ENCODE results near the gene UBE2O. TPM values are rescaled to one million over a fixed set of nuclear protein-coding genes. Genes with fewer than 3 reads are reported as not detected.
"Not testable (repeated sequence)": the region's sequence is repeated elsewhere in the genome, so short reads cannot be mapped to it uniquely, and the experiment has no call there.

The UBE2O gene
- total and polyA plus RNA-seq, 3 experiments from 2014 or later: 14.9 to 35.0 (median 33.6) TPM

GRCh38 chr17:76366247-76366646 lies 86.7 kb downstream of the UBE2O start:
- Histone ChIP-seq H3K4me3 (ENCODE audit: low read length) (no peak overlapping the region), H3K27ac (ENCODE audit: low read depth, low read length) (no peak overlapping the region), H3K9me3 (ENCODE audit: low read length) (no peaks in the 10 kb centered on the region), H3K27me3 (ENCODE audit: insufficient read depth, low read length, poor library complexity, severe bottlenecking) (no peaks in the 10 kb centered on the region), H3K4me1 (ENCODE audit: insufficient read depth, low read length) (no peaks in the 10 kb centered on the region), H3K36me3 (ENCODE audit: insufficient read depth, low read length) (no peaks in the 10 kb centered on the region)
- ChIA-PET POLR2A (no interaction called here), CTCF (interaction anchor here (3.0 to 3.8 kb wide), 2 partner anchors 19 to 32 kb away, joined by 13 to 23 read pairs; partner anchors contain the start of gene SPHK1)
- Mint-ChIP-seq H3K9me3 (no peaks in the 10 kb centered on the region), H3K36me3 (no peaks in the 10 kb centered on the region), H3K4me1 (no peaks in the 10 kb centered on the region), H3K27me3 (peaks cover 0 to 3% of the 10 kb centered on the region in 2 donors), H3K4me3 (no peak overlapping the region), H3K27ac (no peak overlapping the region)
- no peak for DNase-seq

GRCh38 chr17:76365256-76365903 lies 87.6 kb downstream of the UBE2O start:
- ChIA-PET CTCF (interaction anchor here (3.0 to 3.8 kb wide), 2 partner anchors 20 to 33 kb away, joined by 13 to 23 read pairs; partner anchors contain the start of gene SPHK1), POLR2A (interaction anchor here (0.6 to 0.7 kb wide), 2 partner anchors 1115 to 1189 kb away, joined by 3 to 11 read pairs; no protein-coding TSS in a partner anchor)
- H3K27me3 Mint-ChIP-seq: peaks cover 0 to 3% of the 10 kb centered on the region in 2 donors

GRCh38 chr17:76363107-76363842 lies 89.7 kb downstream of the UBE2O start:
- Mint-ChIP-seq H3K27me3 (peaks cover 0 to 3% of the 10 kb centered on the region in 2 donors), H3K4me3 (no peak overlapping the region), H3K9me3 (no peaks in the 10 kb centered on the region), H3K4me1 (no peaks in the 10 kb centered on the region), H3K36me3 (no peaks in the 10 kb centered on the region), H3K27ac (no peak overlapping the region)
- Histone ChIP-seq H3K36me3 (ENCODE audit: insufficient read depth, low read length) (no peaks in the 10 kb centered on the region), H3K4me1 (ENCODE audit: insufficient read depth, low read length) (no peaks in the 10 kb centered on the region), H3K27ac (ENCODE audit: low read depth, low read length) (peak overlapping the region; percentile 27), H3K27me3 (ENCODE audit: insufficient read depth, low read length, poor library complexity, severe bottlenecking) (no peaks in the 10 kb centered on the region), H3K9me3 (ENCODE audit: low read length) (no peaks in the 10 kb centered on the region), H3K4me3 (ENCODE audit: low read length) (no peak overlapping the region)
- POLR2A ChIA-PET: no interaction called here
- CTCF ChIA-PET: interaction anchor here (0.6 to 3.0 kb wide), 3 partner anchors 10 to 66 kb away, joined by 3 to 13 read pairs (median 4); partner anchors contain the start of genes PRPSAP1 and SPHK1
- no peak for DNase-seq

More at GRCh38 chr17:76365256-76365903, 87.6 kb downstream of the UBE2O start:
- Histone ChIP-seq H3K9me3 (ENCODE audit: low read length) (no peaks in the 10 kb centered on the region), H3K36me3 (ENCODE audit: insufficient read depth, low read length) (no peaks in the 10 kb centered on the region), H3K27me3 (ENCODE audit: insufficient read depth, low read length, poor library complexity, severe bottlenecking) (no peaks in the 10 kb centered on the region), H3K4me3 (ENCODE audit: low read length) (no peak overlapping the region), H3K27ac (ENCODE audit: low read depth, low read length) (no peak overlapping the region), H3K4me1 (ENCODE audit: insufficient read depth, low read length) (no peaks in the 10 kb centered on the region)
- Mint-ChIP-seq H3K4me1 (no peaks in the 10 kb centered on the region), H3K4me3 (no peak overlapping the region), H3K27ac (no peak overlapping the region), H3K36me3 (no peaks in the 10 kb centered on the region), H3K9me3 (no peaks in the 10 kb centered on the region)
- DNase-seq: no peak

GRCh38 chr17:76360461-76360860 lies 92.5 kb downstream of the UBE2O start:
- Mint-ChIP-seq H3K27me3 (peaks cover 0 to 7% of the 10 kb centered on the region in 2 donors), H3K36me3 (no peaks in the 10 kb centered on the region), H3K27ac (no peak overlapping the region), H3K4me1 (no peaks in the 10 kb centered on the region), H3K9me3 (no peaks in the 10 kb centered on the region), H3K4me3 (no peak overlapping the region)
- Histone ChIP-seq H3K27ac (ENCODE audit: low read depth, low read length) (no peak overlapping the region), H3K36me3 (ENCODE audit: insufficient read depth, low read length) (no peaks in the 10 kb centered on the region), H3K4me3 (ENCODE audit: low read length) (no peak overlapping the region), H3K4me1 (ENCODE audit: insufficient read depth, low read length) (no peaks in the 10 kb centered on the region), H3K9me3 (ENCODE audit: low read length) (no peaks in the 10 kb centered on the region), H3K27me3 (ENCODE audit: insufficient read depth, low read length, poor library complexity, severe bottlenecking) (no peaks in the 10 kb centered on the region)
- DNase-seq: no peak
- CTCF ChIA-PET: interaction anchor here (1.0 to 1.6 kb wide), 2 partner anchors 24 to 37 kb away, joined by 3 to 8 read pairs; partner anchors contain the start of gene SPHK1
- POLR2A ChIA-PET: no interaction called here

- H3K27me3 Mint-ChIP-seq; H3K4me3 Mint-ChIP-seq; H3K36me3 Mint-ChIP-seq; H3K9me3 ChIP-seq (ENCODE audit: low read length); H3K4me1 Mint-ChIP-seq; H3K4me3 ChIP-seq (ENCODE audit: low read length); POLR2A ChIA-PET; H3K4me1 ChIP-seq (ENCODE audit: insufficient read depth, low read length); H3K27me3 ChIP-seq (ENCODE audit: insufficient read depth, low read length, poor library complexity, severe bottlenecking); CTCF ChIA-PET; H3K9me3 Mint-ChIP-seq; H3K36me3 ChIP-seq (ENCODE audit: insufficient read depth, low read length); H3K27ac Mint-ChIP-seq; DNase-seq; H3K27ac ChIP-seq (ENCODE audit: low read depth, low read length): not testable (repeated sequence)
These were observed 93.2 kb downstream of the UBE2O start for GRCh38 chr17:76359776-76360175.

- POLR2A ChIA-PET: no interaction called here
- H3K27me3 ChIP-seq (ENCODE audit: insufficient read depth, low read length, poor library complexity, severe bottlenecking): no peaks in the 10 kb centered on the region
- H3K4me1 Mint-ChIP-seq: peaks cover under 1 to 5% (median 4%) of the 10 kb centered on the region in 3 donors
- peaks cover under 1% of the 10 kb centered on the region for H3K4me1 ChIP-seq (ENCODE audit: insufficient read depth, low read length)
- CTCF ChIA-PET: no interaction called here
- no peak for DNase-seq
- no peak overlapping the region for H3K27ac ChIP-seq (ENCODE audit: low read depth, low read length)
- no peak overlapping the region for H3K4me3 ChIP-seq (ENCODE audit: low read length)
- H3K27me3 Mint-ChIP-seq: peaks cover 0 to 4% of the 10 kb centered on the region in 2 donors
- no peaks in the 10 kb centered on the region for H3K9me3 ChIP-seq (ENCODE audit: low read length)
- no peak overlapping the region for H3K4me3 Mint-ChIP-seq
- no peaks in the 10 kb centered on the region for H3K36me3 Mint-ChIP-seq
- H3K36me3 ChIP-seq (ENCODE audit: insufficient read depth, low read length): no peaks in the 10 kb centered on the region
- no peaks in the 10 kb centered on the region for H3K9me3 Mint-ChIP-seq
- H3K27ac Mint-ChIP-seq: no peak overlapping the region
These were observed 93.6 kb downstream of the UBE2O start for GRCh38 chr17:76359375-76359774.

GRCh38 chr17:76357597-76358158 lies 95.3 kb downstream of the UBE2O start:
- Mint-ChIP-seq H3K27me3 (peaks cover 0 to 4% of the 10 kb centered on the region in 2 donors), H3K36me3 (peaks cover 0 to 11% (median 0%) of the 10 kb centered on the region in 3 donors), H3K9me3 (no peaks in the 10 kb centered on the region), H3K27ac (no peak overlapping the region), H3K4me1 (peaks cover 10 to 14% (median 14%) of the 10 kb centered on the region in 3 donors), H3K4me3 (peak overlapping the region in 1 of 7 donors; percentile 35)
- no peak for DNase-seq
- H3K27ac ChIP-seq (ENCODE audit: low read depth, low read length): no peak overlapping the region
- H3K4me1 ChIP-seq (ENCODE audit: insufficient read depth, low read length): peaks cover 7% of the 10 kb centered on the region
- ChIA-PET POLR2A (no interaction called here), CTCF (interaction anchor here (1.2 kb wide), 1 partner anchor 28 kb away, joined by 4 read pairs; no protein-coding TSS in a partner anchor)
- no peaks in the 10 kb centered on the region for H3K9me3 ChIP-seq (ENCODE audit: low read length)
- H3K4me3 ChIP-seq (ENCODE audit: low read length): no peak overlapping the region
- H3K27me3 ChIP-seq (ENCODE audit: insufficient read depth, low read length, poor library complexity, severe bottlenecking): no peaks in the 10 kb centered on the region
- no peaks in the 10 kb centered on the region for H3K36me3 ChIP-seq (ENCODE audit: insufficient read depth, low read length)

All from CD8-positive, alpha-beta memory T cell (primary cell).